ENCODE data around the gene SERPINE3. TPM values are rescaled to one million over a fixed set of nuclear protein-coding genes. Genes with fewer than 3 reads are reported as not detected.

The SERPINE3 gene
- total and polyA plus RNA-seq, 4 donors: 0.63 TPM; not detected in 3

DNA sequence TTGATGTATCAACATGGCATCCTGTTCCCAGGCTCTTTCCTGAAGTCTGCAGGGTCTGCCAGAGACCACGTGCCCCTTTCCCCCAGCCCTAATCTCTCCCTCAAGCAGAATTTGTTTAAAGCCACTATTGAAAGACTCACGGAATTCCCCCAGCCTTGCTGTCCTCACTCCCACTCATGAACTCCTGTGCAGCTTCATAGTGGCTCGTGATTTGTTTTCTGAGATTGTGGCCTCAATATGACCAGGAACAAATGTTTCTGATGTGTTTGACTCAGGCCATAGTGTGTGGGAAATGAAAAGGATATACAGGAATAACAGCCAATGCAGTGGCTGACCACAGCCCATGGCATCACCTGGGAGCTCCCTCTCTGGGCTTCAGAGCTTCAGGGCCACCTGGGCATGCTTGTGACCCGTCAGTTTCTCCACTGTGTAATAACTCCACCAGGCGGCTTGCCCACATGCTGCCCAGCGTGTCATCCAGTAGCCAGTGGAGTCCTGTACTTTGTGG is 8.1 kb upstream of the SERPINE3 start:
- Histone ChIP-seq H3K9ac (ENCODE audit: low read depth in 1 of 2, low read length in 2 of 2) (no peak overlapping the region), H3K4me1 (ENCODE audit: control insufficient read depth in 4 of 4, insufficient read depth in 4 of 4, low read length in 3 of 4) (no peaks in the 10 kb centered on the region), H3K9me3 (ENCODE audit: control insufficient read depth in 4 of 4, low read length in 3 of 4) (no peaks in the 10 kb centered on the region), H3K4me3 (ENCODE audit: low read depth in 1 of 3, low read length in 3 of 3) (no peak overlapping the region), H3K27ac (ENCODE audit: low read depth in 1 of 2, low read length in 2 of 2) (no peak overlapping the region), H3K36me3 (ENCODE audit: control insufficient read depth in 4 of 4, insufficient read depth in 3 of 4, low read depth in 1 of 4, low read length in 3 of 4) (no peaks in the 10 kb centered on the region), H3K27me3 (ENCODE audit: control insufficient read depth in 4 of 4, insufficient read depth in 4 of 4, low read length in 3 of 4) (no peaks in the 10 kb centered on the region)
- TF ChIP-seq, protein P1, sequence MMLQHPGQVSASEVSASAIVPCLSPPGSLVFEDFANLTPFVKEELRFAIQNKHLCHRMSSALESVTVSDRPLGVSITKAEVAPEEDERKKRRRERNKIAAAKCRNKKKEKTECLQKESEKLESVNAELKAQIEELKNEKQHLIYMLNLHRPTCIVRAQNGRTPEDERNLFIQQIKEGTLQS (IDR thresholded peaks at IDR 0.05): no peak
- TF ChIP-seq SP1 (IDR thresholded peaks at IDR 0.05) (no peak), JUND (IDR thresholded peaks at IDR 0.05) (no peak), FOXA1 (IDR thresholded peaks at IDR 0.05) (no peak), YY1 (IDR thresholded peaks at IDR 0.05) (no peak), HNF4A (conservative IDR thresholded peaks at IDR 0.05) (no peak), RXRA (IDR thresholded peaks at IDR 0.05) (no peak), GABPA (IDR thresholded peaks at IDR 0.05 in 1 of 2, conservative IDR thresholded peaks at IDR 0.05 in 1 of 2) (no peak), NR2F2 (IDR thresholded peaks at IDR 0.05) (no peak), TAF1 (conservative IDR thresholded peaks at IDR 0.05) (no peak), RAD21 (IDR thresholded peaks at IDR 0.05) (no peak), EGR1 (IDR thresholded peaks at IDR 0.05; ENCODE audit: low read depth in 2 of 2) (no peak), FOXA2 (IDR thresholded peaks at IDR 0.05) (no peak), HNF4G (IDR thresholded peaks at IDR 0.05) (no peak)
- TF ChIP-seq, protein P2, sequence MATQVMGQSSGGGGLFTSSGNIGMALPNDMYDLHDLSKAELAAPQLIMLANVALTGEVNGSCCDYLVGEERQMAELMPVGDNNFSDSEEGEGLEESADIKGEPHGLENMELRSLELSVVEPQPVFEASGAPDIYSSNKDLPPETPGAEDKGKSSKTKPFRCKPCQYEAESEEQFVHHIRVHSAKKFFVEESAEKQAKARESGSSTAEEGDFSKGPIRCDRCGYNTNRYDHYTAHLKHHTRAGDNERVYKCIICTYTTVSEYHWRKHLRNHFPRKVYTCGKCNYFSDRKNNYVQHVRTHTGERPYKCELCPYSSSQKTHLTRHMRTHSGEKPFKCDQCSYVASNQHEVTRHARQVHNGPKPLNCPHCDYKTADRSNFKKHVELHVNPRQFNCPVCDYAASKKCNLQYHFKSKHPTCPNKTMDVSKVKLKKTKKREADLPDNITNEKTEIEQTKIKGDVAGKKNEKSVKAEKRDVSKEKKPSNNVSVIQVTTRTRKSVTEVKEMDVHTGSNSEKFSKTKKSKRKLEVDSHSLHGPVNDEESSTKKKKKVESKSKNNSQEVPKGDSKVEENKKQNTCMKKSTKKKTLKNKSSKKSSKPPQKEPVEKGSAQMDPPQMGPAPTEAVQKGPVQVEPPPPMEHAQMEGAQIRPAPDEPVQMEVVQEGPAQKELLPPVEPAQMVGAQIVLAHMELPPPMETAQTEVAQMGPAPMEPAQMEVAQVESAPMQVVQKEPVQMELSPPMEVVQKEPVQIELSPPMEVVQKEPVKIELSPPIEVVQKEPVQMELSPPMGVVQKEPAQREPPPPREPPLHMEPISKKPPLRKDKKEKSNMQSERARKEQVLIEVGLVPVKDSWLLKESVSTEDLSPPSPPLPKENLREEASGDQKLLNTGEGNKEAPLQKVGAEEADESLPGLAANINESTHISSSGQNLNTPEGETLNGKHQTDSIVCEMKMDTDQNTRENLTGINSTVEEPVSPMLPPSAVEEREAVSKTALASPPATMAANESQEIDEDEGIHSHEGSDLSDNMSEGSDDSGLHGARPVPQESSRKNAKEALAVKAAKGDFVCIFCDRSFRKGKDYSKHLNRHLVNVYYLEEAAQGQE (IDR thresholded peaks at IDR 0.05): no peak
- TF ChIP-seq, protein P3, sequence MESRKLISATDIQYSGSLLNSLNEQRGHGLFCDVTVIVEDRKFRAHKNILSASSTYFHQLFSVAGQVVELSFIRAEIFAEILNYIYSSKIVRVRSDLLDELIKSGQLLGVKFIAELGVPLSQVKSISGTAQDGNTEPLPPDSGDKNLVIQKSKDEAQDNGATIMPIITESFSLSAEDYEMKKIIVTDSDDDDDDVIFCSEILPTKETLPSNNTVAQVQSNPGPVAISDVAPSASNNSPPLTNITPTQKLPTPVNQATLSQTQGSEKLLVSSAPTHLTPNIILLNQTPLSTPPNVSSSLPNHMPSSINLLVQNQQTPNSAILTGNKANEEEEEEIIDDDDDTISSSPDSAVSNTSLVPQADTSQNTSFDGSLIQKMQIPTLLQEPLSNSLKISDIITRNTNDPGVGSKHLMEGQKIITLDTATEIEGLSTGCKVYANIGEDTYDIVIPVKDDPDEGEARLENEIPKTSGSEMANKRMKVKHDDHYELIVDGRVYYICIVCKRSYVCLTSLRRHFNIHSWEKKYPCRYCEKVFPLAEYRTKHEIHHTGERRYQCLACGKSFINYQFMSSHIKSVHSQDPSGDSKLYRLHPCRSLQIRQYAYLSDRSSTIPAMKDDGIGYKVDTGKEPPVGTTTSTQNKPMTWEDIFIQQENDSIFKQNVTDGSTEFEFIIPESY (IDR thresholded peaks at IDR 0.05): no peak
- TF ChIP-seq, protein P4, sequence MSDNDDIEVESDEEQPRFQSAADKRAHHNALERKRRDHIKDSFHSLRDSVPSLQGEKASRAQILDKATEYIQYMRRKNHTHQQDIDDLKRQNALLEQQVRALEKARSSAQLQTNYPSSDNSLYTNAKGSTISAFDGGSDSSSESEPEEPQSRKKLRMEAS (IDR thresholded peaks at IDR 0.05): no peak
- TF ChIP-seq, protein P5, sequence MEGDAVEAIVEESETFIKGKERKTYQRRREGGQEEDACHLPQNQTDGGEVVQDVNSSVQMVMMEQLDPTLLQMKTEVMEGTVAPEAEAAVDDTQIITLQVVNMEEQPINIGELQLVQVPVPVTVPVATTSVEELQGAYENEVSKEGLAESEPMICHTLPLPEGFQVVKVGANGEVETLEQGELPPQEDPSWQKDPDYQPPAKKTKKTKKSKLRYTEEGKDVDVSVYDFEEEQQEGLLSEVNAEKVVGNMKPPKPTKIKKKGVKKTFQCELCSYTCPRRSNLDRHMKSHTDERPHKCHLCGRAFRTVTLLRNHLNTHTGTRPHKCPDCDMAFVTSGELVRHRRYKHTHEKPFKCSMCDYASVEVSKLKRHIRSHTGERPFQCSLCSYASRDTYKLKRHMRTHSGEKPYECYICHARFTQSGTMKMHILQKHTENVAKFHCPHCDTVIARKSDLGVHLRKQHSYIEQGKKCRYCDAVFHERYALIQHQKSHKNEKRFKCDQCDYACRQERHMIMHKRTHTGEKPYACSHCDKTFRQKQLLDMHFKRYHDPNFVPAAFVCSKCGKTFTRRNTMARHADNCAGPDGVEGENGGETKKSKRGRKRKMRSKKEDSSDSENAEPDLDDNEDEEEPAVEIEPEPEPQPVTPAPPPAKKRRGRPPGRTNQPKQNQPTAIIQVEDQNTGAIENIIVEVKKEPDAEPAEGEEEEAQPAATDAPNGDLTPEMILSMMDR (IDR thresholded peaks at IDR 0.05; ENCODE audit: low read depth, low read length, missing input control): no peak
- no peak for DNase-seq (ENCODE audit: low spot score)
- 80% methylated on average over 6 of the region's 6 CpGs for WGBS
